Parathyroid adenoma (tissue), 2 donors: Measurements from ENCODE around the gene ARHGAP26.

ENCODE experiments used
- H2AFZ ChIP-seq: fragments of 300-600 bp; sonication (generic); one replicate; pipeline ENCODE4 v1.7.0; 2017; ENCODE audit warnings: antibody characterized with exemption, mild to moderate bottlenecking
- H3K27ac ChIP-seq: fragments of 300-600 bp; sonication (generic); one replicate; pipeline ENCODE4 v1.7.0; 2017
- H3K27me3 ChIP-seq: fragments of 300-600 bp; sonication (generic); one replicate; pipeline ENCODE4 v1.7.0; 2017; ENCODE audit warnings: low read length; ENCODE audit not compliant: control insufficient read depth, insufficient read depth
- H3K36me3 ChIP-seq: fragments of 300-600 bp; sonication (generic); one replicate; pipeline ENCODE4 v1.7.0; 2017; ENCODE audit warnings: low read length; ENCODE audit not compliant: control insufficient read depth, insufficient read depth
- H3K4me1 ChIP-seq: fragments of 300-600 bp; sonication (generic); one replicate; pipeline ENCODE4 v1.7.0; 2017; ENCODE audit warnings: control low read depth
- H3K4me2 ChIP-seq: fragments of 300-600 bp; sonication (generic); one replicate; pipeline ENCODE4 v1.7.0; 2017; ENCODE audit warnings: low read length
- H3K4me3 ChIP-seq: fragments of 300-600 bp; sonication (generic); one replicate; pipeline ENCODE4 v1.7.0; 2017; ENCODE audit warnings: low read depth, low read length
- H3K79me2 ChIP-seq: fragments of 300-600 bp; sonication (generic); one replicate; pipeline ENCODE4 v1.7.0; 2017; ENCODE audit warnings: control low read depth
- H3K9ac ChIP-seq: fragments of 300-600 bp; sonication (generic); one replicate; pipeline ENCODE4 v1.7.0; 2017; ENCODE audit warnings: mild to moderate bottlenecking
- H3K9me3 ChIP-seq: fragments of 300-600 bp; sonication (generic); one replicate; pipeline ENCODE4 v1.7.0; 2017; ENCODE audit warnings: low read length; ENCODE audit not compliant: control insufficient read depth
- TF ChIP-seq, protein P1 (sequence below): fragments of 300-600 bp; sonication (generic); IDR thresholded peaks from one replicate; pipeline ENCODE4 v1.7.0; 2017; ENCODE audit warnings: antibody characterized with exemption, mild to moderate bottlenecking
- donor health status: primary hyperparathyroidism.

The ARHGAP26 gene

DNA sequence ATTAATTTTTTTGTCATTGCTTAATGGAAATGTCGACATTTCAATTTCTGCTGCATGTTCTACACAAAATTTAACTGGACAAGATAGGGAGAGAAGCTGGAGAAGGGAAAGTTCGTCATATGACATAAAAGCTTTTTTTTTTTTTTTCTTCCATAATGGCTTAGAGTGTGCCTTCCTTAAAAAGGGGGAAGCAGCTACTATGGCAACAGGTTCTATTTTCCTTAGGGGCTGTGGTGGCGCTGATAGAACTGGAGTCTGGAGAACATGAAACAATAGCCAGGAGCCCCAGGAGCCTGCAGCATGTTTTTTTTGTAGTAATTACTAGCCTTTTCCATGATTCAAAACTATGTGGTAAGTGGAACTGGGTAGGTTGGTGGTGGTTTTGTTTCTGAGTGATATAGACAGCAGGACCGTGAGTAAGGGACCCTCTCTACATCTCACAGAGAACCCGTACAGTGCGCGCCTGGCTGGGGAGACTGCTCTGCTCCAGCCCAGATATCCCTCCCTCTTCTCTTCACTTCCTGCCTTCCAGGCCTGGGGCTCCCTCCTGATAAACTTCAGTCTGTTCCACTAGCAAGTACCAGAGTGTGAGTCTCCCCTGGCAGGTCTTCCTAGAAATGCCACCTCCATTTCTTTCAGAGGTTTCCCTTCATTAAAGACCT is 331.7 kb downstream of the ARHGAP26 start:
- no peak overlapping the region for H2AFZ ChIP-seq
- no peak overlapping the region for H3K4me2 ChIP-seq
- no peak overlapping the region for H3K9ac ChIP-seq
- H3K36me3 ChIP-seq, result no peaks in the 10 kb centered on the region
- H3K27me3 ChIP-seq, result no peaks in the 10 kb centered on the region
- H3K4me3 ChIP-seq, result no peak overlapping the region
- H3K9me3 ChIP-seq, result no peaks in the 10 kb centered on the region
- H3K4me1 ChIP-seq, result no peaks in the 10 kb centered on the region
- TF ChIP-seq, protein P1, sequence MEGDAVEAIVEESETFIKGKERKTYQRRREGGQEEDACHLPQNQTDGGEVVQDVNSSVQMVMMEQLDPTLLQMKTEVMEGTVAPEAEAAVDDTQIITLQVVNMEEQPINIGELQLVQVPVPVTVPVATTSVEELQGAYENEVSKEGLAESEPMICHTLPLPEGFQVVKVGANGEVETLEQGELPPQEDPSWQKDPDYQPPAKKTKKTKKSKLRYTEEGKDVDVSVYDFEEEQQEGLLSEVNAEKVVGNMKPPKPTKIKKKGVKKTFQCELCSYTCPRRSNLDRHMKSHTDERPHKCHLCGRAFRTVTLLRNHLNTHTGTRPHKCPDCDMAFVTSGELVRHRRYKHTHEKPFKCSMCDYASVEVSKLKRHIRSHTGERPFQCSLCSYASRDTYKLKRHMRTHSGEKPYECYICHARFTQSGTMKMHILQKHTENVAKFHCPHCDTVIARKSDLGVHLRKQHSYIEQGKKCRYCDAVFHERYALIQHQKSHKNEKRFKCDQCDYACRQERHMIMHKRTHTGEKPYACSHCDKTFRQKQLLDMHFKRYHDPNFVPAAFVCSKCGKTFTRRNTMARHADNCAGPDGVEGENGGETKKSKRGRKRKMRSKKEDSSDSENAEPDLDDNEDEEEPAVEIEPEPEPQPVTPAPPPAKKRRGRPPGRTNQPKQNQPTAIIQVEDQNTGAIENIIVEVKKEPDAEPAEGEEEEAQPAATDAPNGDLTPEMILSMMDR, result no peak
- H3K27ac ChIP-seq, result no peak overlapping the region
- no peaks in the 10 kb centered on the region for H3K79me2 ChIP-seq

DNA sequence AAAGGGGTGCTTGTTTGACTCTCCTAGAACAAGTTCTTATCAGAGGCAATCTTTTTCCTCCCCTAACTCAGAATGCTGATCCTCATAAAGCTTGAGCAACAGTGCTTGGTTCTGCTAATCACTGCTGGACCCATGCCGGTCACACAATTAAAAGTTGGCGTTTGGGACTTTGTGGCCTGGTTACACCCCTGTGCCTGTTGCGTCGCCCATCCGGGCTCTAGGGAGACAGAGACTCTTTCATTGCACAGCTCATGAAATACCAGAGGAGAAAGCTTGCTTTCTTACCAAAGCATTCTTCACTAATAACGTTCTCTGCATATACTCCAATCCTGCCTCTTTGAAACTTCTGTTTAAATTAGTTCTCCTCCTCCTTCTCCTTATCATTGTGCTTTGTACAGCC is 332.2 kb downstream of the ARHGAP26 start:
- no peaks in the 10 kb centered on the region for H3K27me3 ChIP-seq
- H3K79me2 ChIP-seq, result no peaks in the 10 kb centered on the region
- H3K9me3 ChIP-seq, result no peaks in the 10 kb centered on the region
- H2AFZ ChIP-seq, result no peak overlapping the region
- no peak overlapping the region for H3K27ac ChIP-seq
- no peak overlapping the region for H3K4me2 ChIP-seq
- no peak overlapping the region for H3K4me3 ChIP-seq
- H3K36me3 ChIP-seq, result no peaks in the 10 kb centered on the region
- TF ChIP-seq, protein P1, result no peak
- H3K4me1 ChIP-seq, result no peaks in the 10 kb centered on the region
- H3K9ac ChIP-seq, result no peak overlapping the region

DNA sequence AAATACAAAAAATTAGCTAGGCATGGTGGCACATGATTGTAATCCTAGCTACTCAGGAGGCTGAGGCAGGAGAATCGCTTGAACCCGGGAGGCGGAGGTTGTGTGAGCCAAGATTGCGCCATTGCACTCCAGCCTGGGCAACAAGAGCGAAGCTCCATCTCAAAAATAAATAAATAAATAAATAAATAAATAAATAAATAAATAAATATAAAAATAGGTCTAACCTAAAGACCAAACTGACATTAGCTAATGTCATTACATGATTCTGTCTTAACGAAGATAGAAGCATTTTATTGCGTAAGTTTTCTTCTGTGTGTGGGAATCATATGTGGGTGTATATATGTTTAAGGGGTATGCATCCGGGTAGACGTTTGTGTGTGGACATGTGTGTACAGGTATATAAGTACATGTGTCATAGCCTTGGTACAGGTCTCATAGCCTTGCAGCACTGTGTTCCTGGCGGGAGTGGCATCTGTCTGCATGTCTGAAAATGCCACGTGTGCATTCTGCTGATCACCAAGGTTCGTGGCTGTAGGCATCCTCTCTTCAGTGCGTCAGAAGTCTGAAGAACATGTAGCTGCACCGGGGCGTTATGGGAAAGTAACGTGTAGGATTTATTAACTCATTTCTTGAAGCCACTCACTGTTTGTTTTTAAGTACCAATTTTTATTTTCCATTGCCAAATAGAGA is 335.2 kb downstream of the ARHGAP26 start:
- no peaks in the 10 kb centered on the region for H3K79me2 ChIP-seq
- TF ChIP-seq, protein P1, result no peak
- H3K9me3 ChIP-seq, result no peaks in the 10 kb centered on the region
- no peaks in the 10 kb centered on the region for H3K36me3 ChIP-seq
- H3K27me3 ChIP-seq, result no peaks in the 10 kb centered on the region
- no peak overlapping the region for H3K27ac ChIP-seq
- peaks cover 6% of the 10 kb centered on the region for H3K4me1 ChIP-seq
- H3K4me2 ChIP-seq, result no peak overlapping the region
- no peak overlapping the region for H3K4me3 ChIP-seq
- H2AFZ ChIP-seq, result no peak overlapping the region
- no peak overlapping the region for H3K9ac ChIP-seq

DNA sequence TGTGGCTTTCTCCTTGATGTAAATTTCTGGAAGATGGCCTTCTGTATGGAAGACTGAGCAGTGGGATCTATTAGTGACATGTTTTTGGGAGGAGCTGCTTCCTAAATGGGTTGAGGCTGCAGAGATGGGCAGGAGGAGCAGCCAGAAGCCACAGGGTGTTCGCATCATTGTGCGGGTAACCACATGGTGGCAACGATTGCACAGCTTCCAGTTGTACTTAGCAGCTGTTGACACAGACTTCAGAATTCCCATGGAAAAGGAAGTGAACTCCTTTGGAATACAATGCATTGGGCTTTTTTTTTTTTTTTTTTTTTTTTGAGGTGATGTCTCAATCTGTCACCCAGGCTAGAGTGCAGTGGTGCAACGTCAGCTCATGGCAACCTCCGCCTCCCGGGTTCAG is 336.0 kb downstream of the ARHGAP26 start:
- Histone ChIP-seq H3K79me2 (no peaks in the 10 kb centered on the region), H2AFZ (no peak overlapping the region), H3K9ac (no peak overlapping the region), H3K4me2 (no peak overlapping the region), H3K36me3 (no peaks in the 10 kb centered on the region), H3K27ac (no peak overlapping the region), H3K27me3 (no peaks in the 10 kb centered on the region), H3K9me3 (no peaks in the 10 kb centered on the region), H3K4me1 (peaks cover 6% of the 10 kb centered on the region), H3K4me3 (no peak overlapping the region)
- TF ChIP-seq, protein P1, result no peak
